ENCODE data around the gene ASH1L.
A peak's percentile ranks its signal among the peaks of the same experiment; 100 is the strongest.
"Not testable (repeated sequence)": the region's sequence is repeated elsewhere in the genome, so short reads cannot be mapped to it uniquely, and the experiment has no call there.

Gene ASH1L

GRCh38 chr1:155455588-155456195, 106.9 kb downstream of the ASH1L start:
- ATAC-seq (no peak), DNase-seq (no peak)
- H3K9me3 Mint-ChIP-seq, result no peaks in the 10 kb centered on the region
- no peak overlapping the region for H3K4me3 Mint-ChIP-seq
- peaks cover 17% of the 10 kb centered on the region for H3K4me1 Mint-ChIP-seq
- H3K27ac Mint-ChIP-seq, result no peak overlapping the region
- H3K27me3 Mint-ChIP-seq, result no peaks in the 10 kb centered on the region

- no peaks in the 10 kb centered on the region for H3K27me3 Mint-ChIP-seq
- no peak for ATAC-seq
- no peak overlapping the region for H3K4me3 Mint-ChIP-seq
- DNase-seq, result no peak
- peaks cover 17% of the 10 kb centered on the region for H3K4me1 Mint-ChIP-seq
- no peak overlapping the region for H3K27ac Mint-ChIP-seq
- H3K9me3 Mint-ChIP-seq, result no peaks in the 10 kb centered on the region
Measured at GRCh38 chr1:155454096-155454495, 108.5 kb downstream of the ASH1L start.

GRCh38 chr1:155453141-155453540, 109.5 kb downstream of the ASH1L start:
- no peaks in the 10 kb centered on the region for H3K9me3 Mint-ChIP-seq
- H3K27me3 Mint-ChIP-seq, result no peaks in the 10 kb centered on the region
- H3K4me1 Mint-ChIP-seq, result peaks cover 17% of the 10 kb centered on the region
- ATAC-seq (no peak), DNase-seq (no peak)
- no peak overlapping the region for H3K4me3 Mint-ChIP-seq
- peak overlapping the region in 1 of 2 donors; percentile 45 for H3K27ac Mint-ChIP-seq

- Mint-ChIP-seq H3K9me3 (no peaks in the 10 kb centered on the region), H3K27me3 (no peaks in the 10 kb centered on the region), H3K4me1 (peaks cover 3% of the 10 kb centered on the region), H3K4me3 (no peak overlapping the region), H3K27ac (no peak overlapping the region)
- ATAC-seq (no peak), DNase-seq (no peak)
Measured at GRCh38 chr1:155451199-155451598, 111.4 kb downstream of the ASH1L start.

GRCh38 chr1:155442431-155442830, 120.2 kb downstream of the ASH1L start:
- DNase-seq, ATAC-seq, H3K9me3 Mint-ChIP-seq, H3K27me3 Mint-ChIP-seq, H3K4me3 Mint-ChIP-seq, H3K4me1 Mint-ChIP-seq: not testable (repeated sequence)
- peak overlapping the region in 1 of 2 donors; percentile 57 for H3K27ac Mint-ChIP-seq

GRCh38 chr1:155437405-155437804, 125.2 kb downstream of the ASH1L start:
- H3K9me3 Mint-ChIP-seq, result no peaks in the 10 kb centered on the region
- no peak overlapping the region for H3K4me3 Mint-ChIP-seq
- ATAC-seq (no peak), DNase-seq (no peak)
- peaks cover 4% of the 10 kb centered on the region for H3K4me1 Mint-ChIP-seq
- no peak overlapping the region for H3K27ac Mint-ChIP-seq
- H3K27me3 Mint-ChIP-seq, result no peaks in the 10 kb centered on the region

- not testable (repeated sequence) for H3K4me1 Mint-ChIP-seq, ATAC-seq, H3K4me3 Mint-ChIP-seq, DNase-seq, H3K27me3 Mint-ChIP-seq, H3K9me3 Mint-ChIP-seq, H3K27ac Mint-ChIP-seq
Measured at GRCh38 chr1:155433831-155434389, 128.7 kb downstream of the ASH1L start.

GRCh38 chr1:155433128-155433830, 129.3 kb downstream of the ASH1L start:
- H3K4me1 Mint-ChIP-seq, H3K9me3 Mint-ChIP-seq, DNase-seq, H3K4me3 Mint-ChIP-seq, H3K27me3 Mint-ChIP-seq, ATAC-seq: not testable (repeated sequence)
- H3K27ac Mint-ChIP-seq, result peak overlapping the region in 1 of 2 donors; percentile 71

GRCh38 chr1:155424091-155424490, 138.5 kb downstream of the ASH1L start:
- Mint-ChIP-seq H3K9me3 (no peaks in the 10 kb centered on the region), H3K4me3 (no peak overlapping the region), H3K27me3 (no peaks in the 10 kb centered on the region), H3K4me1 (peaks cover 5% of the 10 kb centered on the region), H3K27ac (no peak overlapping the region)
- no peak for DNase-seq
- ATAC-seq, result no peak

GRCh38 chr1:155420788-155421187, 141.8 kb downstream of the ASH1L start:
- peak overlapping the region in 1 of 2 donors; percentile 19 for H3K27ac Mint-ChIP-seq
- ATAC-seq, result no peak
- no peak for DNase-seq
- no peaks in the 10 kb centered on the region for H3K9me3 Mint-ChIP-seq
- no peak overlapping the region for H3K4me3 Mint-ChIP-seq
- no peaks in the 10 kb centered on the region for H3K27me3 Mint-ChIP-seq
- H3K4me1 Mint-ChIP-seq, result peaks cover 5% of the 10 kb centered on the region

GRCh38 chr1:155411840-155412239, 150.8 kb downstream of the ASH1L start:
- H3K4me1 Mint-ChIP-seq, H3K27me3 Mint-ChIP-seq, ATAC-seq, H3K9me3 Mint-ChIP-seq, DNase-seq, H3K4me3 Mint-ChIP-seq: not testable (repeated sequence)
- H3K27ac Mint-ChIP-seq, result peak overlapping the region; percentile 19 to 61

- no peaks in the 10 kb centered on the region for H3K9me3 Mint-ChIP-seq
- ATAC-seq, result no peak
- no peak overlapping the region for H3K4me3 Mint-ChIP-seq
- no peak for DNase-seq
- H3K27me3 Mint-ChIP-seq, result no peaks in the 10 kb centered on the region
- peak overlapping the region in 1 of 2 donors; percentile 7 for H3K27ac Mint-ChIP-seq
- H3K4me1 Mint-ChIP-seq, result peaks cover 5% of the 10 kb centered on the region
Measured at GRCh38 chr1:155410931-155411330, 151.7 kb downstream of the ASH1L start.

- ATAC-seq, result no peak
- Mint-ChIP-seq H3K27ac (no peak overlapping the region), H3K9me3 (no peaks in the 10 kb centered on the region), H3K4me3 (no peak overlapping the region), H3K4me1 (no peaks in the 10 kb centered on the region), H3K27me3 (no peaks in the 10 kb centered on the region)
- DNase-seq, result no peak
Measured at GRCh38 chr1:155396874-155397476, 165.6 kb downstream of the ASH1L start.

GRCh38 chr1:155392898-155393411, 169.6 kb downstream of the ASH1L start:
- no peak overlapping the region for H3K27ac Mint-ChIP-seq
- DNase-seq (no peak), ATAC-seq (no peak)
- H3K9me3 Mint-ChIP-seq, result no peaks in the 10 kb centered on the region
- no peaks in the 10 kb centered on the region for H3K4me1 Mint-ChIP-seq
- H3K4me3 Mint-ChIP-seq, result no peak overlapping the region
- no peaks in the 10 kb centered on the region for H3K27me3 Mint-ChIP-seq

GRCh38 chr1:155389826-155390225, 172.8 kb downstream of the ASH1L start:
- DNase-seq, result no peak
- ATAC-seq, result no peak

GRCh38 chr1:155385836-155386235, 176.8 kb downstream of the ASH1L start:
- DNase-seq, ATAC-seq, H3K4me3 Mint-ChIP-seq, H3K27me3 Mint-ChIP-seq, H3K9me3 Mint-ChIP-seq, H3K4me1 Mint-ChIP-seq: not testable (repeated sequence)
- peak overlapping the region in 1 of 2 donors; percentile 19 for H3K27ac Mint-ChIP-seq

More at GRCh38 chr1:155389826-155390225, 172.8 kb downstream of the ASH1L start:
- Mint-ChIP-seq H3K9me3 (no peaks in the 10 kb centered on the region), H3K27me3 (no peaks in the 10 kb centered on the region), H3K27ac (no peak overlapping the region), H3K4me1 (no peaks in the 10 kb centered on the region), H3K4me3 (no peak overlapping the region)
